Activated naive CD8-positive, alpha-beta T cell treated with anti-CD3 and anti-CD28 coated beads, Interleukin-2, amount 50 U/mL, for 24 hours (primary cell): Measurements from ENCODE around the gene PTPRE.

Source experiments
- ATAC-seq: fragments of 150-1000 bp; cut with Tn5 transposase; one replicate; pipeline ENCODE4 v1.10.0; 2021
- DNase-seq: peaks from one replicate; pipeline ENCODE4 v3.0.0; 2021
- H3K27ac Mint-ChIP-seq: one replicate; pipeline ENCODE4 v1.8.0; 2021; ENCODE audit warnings: mild to moderate bottlenecking, mixed read lengths
- H3K27me3 Mint-ChIP-seq: one replicate; pipeline ENCODE4 v1.8.0; 2021; ENCODE audit warnings: mixed read lengths
- H3K36me3 Mint-ChIP-seq: one replicate; pipeline ENCODE4 v1.8.0; 2021; ENCODE audit warnings: low read depth, mixed read lengths
- H3K4me1 Mint-ChIP-seq: one replicate; pipeline ENCODE4 v1.8.0; 2021; ENCODE audit warnings: mixed read lengths
- H3K4me3 Mint-ChIP-seq: one replicate; pipeline ENCODE4 v1.8.0; 2021; ENCODE audit warnings: mild to moderate bottlenecking, moderate library complexity, mixed read lengths
- H3K9me3 Mint-ChIP-seq: one replicate; pipeline ENCODE4 v1.8.0; 2021; ENCODE audit warnings: mixed read lengths

PTPRE gene

DNA sequence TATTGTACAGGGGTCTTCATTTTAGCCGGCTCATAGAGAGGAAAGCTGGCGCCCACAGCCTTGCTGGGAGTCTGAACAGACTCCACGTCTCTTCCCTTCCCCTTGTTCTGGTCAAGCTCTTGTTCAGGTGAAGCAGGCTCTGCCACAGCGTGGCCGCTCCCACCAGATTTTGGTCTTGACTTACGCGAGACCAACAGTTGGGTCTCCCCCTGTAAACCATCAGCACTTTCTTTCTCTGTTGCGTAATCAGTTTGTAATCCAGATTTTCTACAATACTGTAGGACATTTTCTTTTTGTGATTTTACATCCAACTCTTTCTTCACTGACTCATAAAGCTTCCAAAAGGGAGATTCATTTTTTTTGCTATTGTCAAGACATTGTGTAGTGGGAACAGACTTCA, 208.5 kb downstream of the PTPRE start:
- Mint-ChIP-seq H3K4me1 (no peaks in the 10 kb centered on the region), H3K9me3 (no peaks in the 10 kb centered on the region), H3K27ac (no peak overlapping the region), H3K36me3 (peaks cover 87% of the 10 kb centered on the region), H3K27me3 (no peaks in the 10 kb centered on the region), H3K4me3 (no peak overlapping the region)
- ATAC-seq: no peak
- DNase-seq: no peak

DNA sequence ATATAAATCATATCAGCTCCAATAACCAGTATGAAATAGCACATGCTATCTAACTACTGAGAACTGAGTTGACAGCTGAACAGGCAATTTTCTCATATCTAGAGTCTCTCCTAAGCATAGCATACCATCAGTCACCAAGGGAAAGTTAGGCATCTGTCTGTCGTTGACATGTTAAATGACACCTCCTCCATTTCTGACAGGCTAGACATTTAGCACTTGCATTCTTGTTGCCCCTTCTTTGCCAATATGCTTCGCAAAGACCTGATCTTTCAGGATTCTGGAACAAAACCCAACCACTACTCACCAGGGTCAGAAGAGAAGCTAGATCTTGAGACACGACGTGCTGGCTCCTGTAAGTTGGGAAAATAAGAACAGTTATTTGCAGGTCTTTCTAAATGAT, 209.3 kb downstream of the PTPRE start:
- no peaks in the 10 kb centered on the region for H3K27me3 Mint-ChIP-seq
- H3K27ac Mint-ChIP-seq: no peak overlapping the region
- H3K9me3 Mint-ChIP-seq: no peaks in the 10 kb centered on the region
- H3K4me3 Mint-ChIP-seq: no peak overlapping the region
- H3K4me1 Mint-ChIP-seq: no peaks in the 10 kb centered on the region
- DNase-seq (no peak), ATAC-seq (no peak)
- peaks cover 90% of the 10 kb centered on the region for H3K36me3 Mint-ChIP-seq

DNA sequence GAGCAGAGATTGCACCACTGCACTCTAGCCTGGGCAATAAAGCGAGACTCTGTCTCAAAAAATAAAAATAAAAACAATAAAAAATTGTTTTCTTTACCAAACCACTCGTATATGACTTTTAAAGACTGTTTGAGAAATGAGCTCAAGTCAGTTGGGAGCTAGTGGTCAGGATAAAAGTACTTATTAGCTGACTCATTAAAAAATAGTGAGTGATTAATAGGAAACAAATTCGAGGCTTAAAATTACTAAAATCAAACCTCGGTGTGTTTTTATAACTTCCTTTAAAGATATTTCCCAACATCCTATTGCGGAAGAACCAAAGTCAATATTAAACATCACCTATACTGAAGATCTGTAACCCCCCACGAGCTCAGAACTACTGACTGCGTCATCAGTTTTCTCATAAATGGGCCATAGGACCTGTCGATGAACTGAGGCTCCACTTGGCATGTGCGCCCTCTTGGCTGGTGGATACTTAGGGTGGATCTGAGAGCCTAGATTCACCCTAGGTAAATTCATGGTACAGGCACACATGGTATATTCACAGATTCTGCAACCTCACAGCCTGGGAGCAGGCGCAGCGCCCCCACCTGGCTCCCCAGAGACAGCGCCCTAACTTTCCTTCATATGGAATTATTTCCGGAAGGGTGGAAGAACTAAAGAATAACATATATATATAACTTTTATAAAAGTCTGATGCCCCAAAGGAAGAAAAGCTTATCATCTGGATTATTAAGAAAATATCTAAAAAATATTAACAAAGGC, 210.1 kb downstream of the PTPRE start:
- H3K36me3 Mint-ChIP-seq: peaks cover 85% of the 10 kb centered on the region
- H3K4me1 Mint-ChIP-seq: no peaks in the 10 kb centered on the region
- DNase-seq (no peak), ATAC-seq (no peak)
- no peaks in the 10 kb centered on the region for H3K9me3 Mint-ChIP-seq
- no peak overlapping the region for H3K27ac Mint-ChIP-seq
- H3K4me3 Mint-ChIP-seq: no peak overlapping the region
- no peaks in the 10 kb centered on the region for H3K27me3 Mint-ChIP-seq

DNA sequence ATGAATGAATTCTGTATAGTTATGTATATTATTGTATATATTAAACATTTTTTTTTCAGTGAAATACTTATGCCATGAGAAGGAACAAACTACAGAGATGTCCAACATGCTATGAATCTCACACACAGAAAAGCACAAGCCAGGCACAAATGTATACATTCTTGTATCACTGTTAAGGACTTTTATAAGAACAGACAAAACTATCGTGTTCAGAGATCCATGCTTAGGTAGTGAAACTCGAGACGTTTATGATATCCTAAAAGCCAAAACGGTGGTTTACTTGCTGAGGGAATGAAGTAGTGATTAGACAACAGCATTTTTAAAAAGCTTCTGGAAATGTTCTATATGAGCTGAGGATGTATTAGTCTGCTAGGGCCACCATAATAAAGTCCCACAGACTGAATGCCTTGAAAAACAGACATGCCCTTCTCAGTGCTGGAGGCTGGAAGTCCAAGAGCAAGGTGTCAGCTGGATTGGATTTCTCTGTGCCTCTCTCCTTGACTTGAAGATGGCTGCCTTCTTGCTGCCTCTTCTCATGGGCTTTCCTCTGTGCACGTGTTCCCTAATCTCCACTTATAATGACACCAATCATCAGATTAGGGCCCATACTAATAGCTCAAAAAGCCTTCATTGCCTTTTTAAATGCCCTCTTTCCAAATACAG, 215.0 kb downstream of the PTPRE start:
- no peaks in the 10 kb centered on the region for H3K9me3 Mint-ChIP-seq
- ATAC-seq (no peak), DNase-seq (no peak)
- peaks cover 20% of the 10 kb centered on the region for H3K27me3 Mint-ChIP-seq
- H3K4me3 Mint-ChIP-seq: no peak overlapping the region
- H3K4me1 Mint-ChIP-seq: peaks cover 29% of the 10 kb centered on the region
- H3K27ac Mint-ChIP-seq: no peak overlapping the region
- H3K36me3 Mint-ChIP-seq: peaks cover 78% of the 10 kb centered on the region

- peaks cover 69% of the 10 kb centered on the region for H3K36me3 Mint-ChIP-seq
- no peak overlapping the region for H3K27ac Mint-ChIP-seq
- ATAC-seq: no peak
- H3K4me3 Mint-ChIP-seq: peak overlapping the region; percentile 40
- peaks cover 20% of the 10 kb centered on the region for H3K27me3 Mint-ChIP-seq
- DNase-seq: no peak
- no peaks in the 10 kb centered on the region for H3K9me3 Mint-ChIP-seq
- peaks cover 34% of the 10 kb centered on the region for H3K4me1 Mint-ChIP-seq
Observed at GRCh38 chr10:128122931-128123330, 216.0 kb downstream of the PTPRE start.

GRCh38 chr10:128123846-128124245, 216.9 kb downstream of the PTPRE start:
- Mint-ChIP-seq H3K27ac (no peak overlapping the region), H3K27me3 (peaks cover 20% of the 10 kb centered on the region), H3K9me3 (no peaks in the 10 kb centered on the region), H3K36me3 (peaks cover 60% of the 10 kb centered on the region), H3K4me3 (peak overlapping the region; percentile 96), H3K4me1 (peaks cover 34% of the 10 kb centered on the region)
- DNase-seq (no peak), ATAC-seq (no peak)

- H3K9me3 Mint-ChIP-seq: no peaks in the 10 kb centered on the region
- no peak for ATAC-seq
- no peak for DNase-seq
- peaks cover 20% of the 10 kb centered on the region for H3K27me3 Mint-ChIP-seq
- peaks cover 50% of the 10 kb centered on the region for H3K36me3 Mint-ChIP-seq
- H3K4me3 Mint-ChIP-seq: peak overlapping the region; percentile 96
- peaks cover 34% of the 10 kb centered on the region for H3K4me1 Mint-ChIP-seq
- H3K27ac Mint-ChIP-seq: peak overlapping the region; percentile 83
Observed at GRCh38 chr10:128124813-128125403, 218.0 kb downstream of the PTPRE start.

GRCh38 chr10:128125416-128125943, 218.6 kb downstream of the PTPRE start:
- Mint-ChIP-seq H3K9me3 (no peaks in the 10 kb centered on the region), H3K27ac (peak overlapping the region; percentile 83), H3K4me3 (peak overlapping the region; percentile 96), H3K36me3 (peaks cover 45% of the 10 kb centered on the region), H3K4me1 (peaks cover 34% of the 10 kb centered on the region), H3K27me3 (peaks cover 20% of the 10 kb centered on the region)
- DNase-seq (peak; percentile 37), ATAC-seq (no peak)

- peak; percentile 90 for DNase-seq
- H3K4me3 Mint-ChIP-seq: peak within 1 kb of the TSS; percentile 96
- H3K36me3 Mint-ChIP-seq: peaks cover 39% of the 10 kb centered on the region
- peaks cover 34% of the 10 kb centered on the region for H3K4me1 Mint-ChIP-seq
- peaks cover 20% of the 10 kb centered on the region for H3K27me3 Mint-ChIP-seq
- H3K27ac Mint-ChIP-seq: peak within 1 kb of the TSS; percentile 83
- peak; percentile 91 for ATAC-seq
- no peaks in the 10 kb centered on the region for H3K9me3 Mint-ChIP-seq
Observed at GRCh38 chr10:128125944-128126764, 219.3 kb downstream of the PTPRE start, which contains the start of gene MKI67. MKI67 (minus strand) TSS chr10:128126423; CDS start chr10:128125667, 756 bp downstream.

- no peaks in the 10 kb centered on the region for H3K9me3 Mint-ChIP-seq
- peaks cover 26% of the 10 kb centered on the region for H3K4me1 Mint-ChIP-seq
- no peak overlapping the region for H3K4me3 Mint-ChIP-seq
- DNase-seq (no peak), ATAC-seq (no peak)
- H3K27ac Mint-ChIP-seq: no peak overlapping the region
- peaks cover 20% of the 10 kb centered on the region for H3K36me3 Mint-ChIP-seq
- peaks cover 12% of the 10 kb centered on the region for H3K27me3 Mint-ChIP-seq
Observed at GRCh38 chr10:128128582-128128981, 221.7 kb downstream of the PTPRE start.

DNA sequence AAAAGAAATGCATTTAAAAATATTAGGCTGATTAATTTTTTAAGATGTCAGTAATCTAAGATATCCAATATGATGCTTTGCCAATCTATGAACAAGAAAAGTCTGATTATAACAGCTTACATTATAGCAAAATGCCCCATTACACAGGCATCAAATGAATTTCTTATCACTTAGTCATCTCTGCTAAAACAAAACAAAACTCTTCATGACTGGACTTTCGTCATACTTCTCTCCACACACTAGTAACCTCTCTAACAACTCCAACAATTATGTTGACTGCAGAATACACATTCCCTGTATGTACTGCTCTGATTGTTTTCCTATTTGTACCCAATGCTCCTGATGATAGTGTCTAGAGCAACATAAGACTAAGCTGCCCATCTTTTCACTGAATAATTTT, 223.1 kb downstream of the PTPRE start:
- H3K4me1 Mint-ChIP-seq: peaks cover 13% of the 10 kb centered on the region
- H3K9me3 Mint-ChIP-seq: no peaks in the 10 kb centered on the region
- H3K4me3 Mint-ChIP-seq: no peak overlapping the region
- H3K27me3 Mint-ChIP-seq: peaks cover 2% of the 10 kb centered on the region
- no peak for DNase-seq
- ATAC-seq: no peak
- H3K27ac Mint-ChIP-seq: no peak overlapping the region
- H3K36me3 Mint-ChIP-seq: peaks cover 5% of the 10 kb centered on the region
